ENCODE measurements around the gene PIGS. TPM values are rescaled to one million over a fixed set of nuclear protein-coding genes. Genes with fewer than 3 reads are reported as not detected.

The PIGS gene
- total and polyA plus RNA-seq, 9 of the 15 experiments (the other 6 are each of a cell fraction or from before 2014, with no cell fraction given) = 47.5 to 138 (median 57.6) TPM

GRCh38 chr17:28612531-28612930 is 41.2 kb upstream of the PIGS start (continued):
- TF ChIP-seq RERE (CRISPR knock-in tag; IDR thresholded peaks at IDR 0.05; ENCODE audit: borderline replicate concordance) (no peak), E2F4 (CRISPR knock-in tag; IDR thresholded peaks at IDR 0.05; ENCODE audit: low read depth) (no peak), MNT (conservative IDR thresholded peaks at IDR 0.05) (no peak), ZNF354B (CRISPR knock-in tag; IDR thresholded peaks at IDR 0.05) (no peak), CHD4 (IDR thresholded peaks at IDR 0.05; ENCODE audit: insufficient read depth, insufficient replicate concordance, low read depth, low read length, poor library complexity, severe bottlenecking) (no peak)
